HG03571 (cell line): ENCODE measurements around the gene UBA1.

Source experiments
- ATAC-seq: cut with Tn5 transposase; IDR thresholded peaks from one replicate; pipeline ENCODE4 v1.9.1; 2021; ENCODE audit not compliant: unreplicated experiment

Gene UBA1

DNA sequence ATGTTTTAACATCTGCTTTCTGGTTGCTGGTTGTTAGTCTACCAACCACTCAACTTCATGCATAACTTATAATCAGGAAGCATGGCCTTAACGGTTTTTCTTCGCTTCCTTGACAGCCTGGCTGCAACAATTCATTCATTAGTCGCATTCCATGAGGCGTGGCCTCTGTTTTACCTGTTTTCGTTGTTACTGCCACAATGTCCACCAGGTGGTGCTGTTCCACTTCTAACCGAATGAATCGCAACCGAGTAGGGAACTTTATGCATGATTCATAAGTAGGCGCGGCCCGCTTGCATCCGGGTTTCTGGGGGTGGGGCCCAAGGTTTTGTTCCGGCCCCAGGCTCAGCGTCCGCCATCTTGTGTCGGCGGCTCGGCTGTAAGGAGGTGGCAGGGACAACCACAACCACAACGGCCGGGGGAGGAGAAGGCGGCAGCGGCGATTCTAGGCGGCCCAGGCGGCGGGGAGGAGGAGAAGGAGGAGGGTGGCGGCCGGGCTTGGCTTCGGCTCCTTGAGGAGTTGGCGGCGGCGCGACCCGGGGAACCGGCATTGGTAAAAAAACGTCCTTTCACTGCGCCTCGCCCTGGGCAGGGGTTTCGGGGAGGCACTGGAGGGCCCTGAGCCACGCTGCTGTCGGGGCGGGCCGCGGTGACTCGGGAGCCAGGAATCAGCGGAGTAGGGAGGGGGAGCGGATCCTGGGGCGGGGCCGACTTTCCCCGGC lies at the start of gene UBA1:
UBA1 (plus strand) TSS at position 355 of the 719 bp plus-strand sequence. CDS start 4,974 bp downstream, outside the sequence.
- peak; percentile 65 for ATAC-seq

DNA sequence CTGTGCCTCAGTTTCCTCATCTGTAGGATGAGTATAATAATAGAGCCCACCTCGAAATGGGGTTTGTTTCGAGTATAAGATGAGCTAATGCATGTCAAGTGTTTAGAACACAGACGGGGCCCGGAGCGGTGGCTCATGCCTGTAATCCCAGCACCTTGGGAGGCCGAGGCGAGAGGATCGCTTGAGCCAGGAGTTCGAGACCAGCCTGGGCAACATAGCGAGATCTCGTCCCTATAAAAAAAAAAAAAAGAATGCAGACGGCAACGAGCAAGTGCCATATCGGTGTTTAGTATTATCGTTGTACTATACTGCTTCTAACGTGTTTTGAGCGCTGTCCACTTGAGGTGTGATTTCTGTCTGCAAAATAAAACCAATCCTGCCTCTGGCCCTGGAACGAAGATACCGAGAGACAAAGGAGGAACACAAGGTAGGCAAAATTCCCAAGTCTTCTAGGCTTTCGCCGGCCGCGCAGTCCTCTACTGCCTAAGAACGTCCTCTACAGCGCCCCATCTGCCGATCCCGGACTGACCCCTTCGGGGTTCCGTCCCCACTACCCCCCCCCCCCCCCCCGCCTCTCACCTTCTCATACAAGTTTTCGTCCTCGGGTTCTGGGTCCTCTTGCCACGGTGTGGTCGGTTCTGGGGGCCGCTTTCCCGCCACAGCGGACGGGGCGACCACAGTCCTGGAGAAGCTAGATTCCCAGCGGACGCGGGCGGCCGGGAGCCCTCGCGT lies 49.6 kb upstream of the UBA1 start:
- peak; percentile 4 for ATAC-seq

DNA sequence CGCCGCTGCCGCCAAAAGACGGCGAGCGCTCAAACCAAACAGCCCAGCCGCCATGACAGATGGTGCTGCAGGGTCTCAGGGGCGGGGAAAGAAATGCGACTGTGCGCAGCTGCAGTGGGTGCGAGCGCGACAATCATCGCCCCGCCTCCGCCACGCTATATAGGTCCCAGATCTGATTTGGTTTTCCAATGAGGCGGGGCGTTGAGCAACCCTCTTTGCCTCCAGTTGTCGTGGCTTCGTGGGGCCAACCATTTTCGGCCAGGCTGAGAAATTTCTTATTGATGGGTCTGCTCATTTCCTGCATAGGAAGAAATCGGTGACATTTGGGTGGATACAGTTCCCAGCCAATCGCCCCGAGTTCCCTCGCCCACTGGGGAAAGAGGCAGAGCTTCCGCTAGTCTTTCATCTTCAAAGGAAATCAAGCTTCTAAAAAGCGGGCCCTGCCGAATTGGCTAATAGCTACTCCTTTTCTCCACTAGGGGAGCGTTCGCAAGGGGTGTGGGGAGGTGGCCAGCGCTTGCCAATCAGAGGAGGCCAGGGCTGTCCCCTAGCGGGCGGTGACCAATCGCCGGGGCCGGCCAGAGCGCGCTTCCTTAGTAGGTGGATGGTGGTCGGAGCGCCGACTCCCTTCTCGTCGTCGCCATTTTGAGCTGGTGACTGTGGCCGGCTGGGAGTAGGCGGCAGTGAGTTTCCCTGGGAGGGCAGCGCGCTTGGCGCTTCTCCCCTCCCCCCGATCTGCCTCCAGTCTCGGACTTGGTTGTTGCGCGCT lies 48.8 kb upstream of the UBA1 start, which contains the start of the genes NDUFB11 and RBM10:
NDUFB11 (minus strand) TSS at position 77 of the 769 bp plus-strand sequence; CDS start at position 54, 23 bp downstream.
RBM10 (plus strand) TSS at position 596 of the 769 bp plus-strand sequence. CDS start 2,261 bp downstream, outside the sequence.
- ATAC-seq: peak; percentile 80

DNA sequence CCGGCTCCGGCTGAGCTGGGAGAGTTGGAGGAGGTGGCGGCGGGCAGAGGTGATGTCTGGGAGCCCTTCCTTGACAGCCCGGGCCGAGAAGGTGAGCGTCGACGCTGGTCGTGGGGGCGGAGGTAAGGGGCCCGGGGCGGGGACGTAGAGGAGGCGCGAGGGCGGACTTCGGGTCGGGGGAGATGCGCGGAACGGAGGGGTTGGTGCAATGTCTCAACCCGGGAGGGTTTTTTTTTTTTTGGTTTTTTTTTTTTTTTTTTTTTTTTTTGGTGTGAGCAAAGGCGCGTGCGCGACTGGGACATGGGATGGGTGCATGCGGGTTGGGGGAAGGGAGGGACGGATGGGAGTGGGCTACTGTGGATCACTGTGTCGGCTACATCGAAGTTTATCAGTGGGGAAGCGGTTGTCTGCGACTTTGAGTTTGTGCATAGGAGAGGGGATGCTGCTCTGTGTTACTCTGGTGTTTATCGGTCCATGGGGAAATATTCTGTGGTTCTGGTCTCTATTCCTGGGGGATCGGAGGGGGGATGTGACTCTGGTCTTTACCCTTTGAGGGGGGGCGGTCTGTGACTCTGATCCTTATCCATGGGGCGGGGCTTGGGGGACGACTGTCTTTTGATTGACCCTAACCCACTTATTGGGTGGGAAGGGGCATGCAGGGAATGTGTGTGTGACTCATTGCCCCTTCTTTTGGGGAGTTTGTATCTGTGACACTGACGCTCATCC lies 48.1 kb upstream of the UBA1 start:
- peak; percentile 10 for ATAC-seq

DNA sequence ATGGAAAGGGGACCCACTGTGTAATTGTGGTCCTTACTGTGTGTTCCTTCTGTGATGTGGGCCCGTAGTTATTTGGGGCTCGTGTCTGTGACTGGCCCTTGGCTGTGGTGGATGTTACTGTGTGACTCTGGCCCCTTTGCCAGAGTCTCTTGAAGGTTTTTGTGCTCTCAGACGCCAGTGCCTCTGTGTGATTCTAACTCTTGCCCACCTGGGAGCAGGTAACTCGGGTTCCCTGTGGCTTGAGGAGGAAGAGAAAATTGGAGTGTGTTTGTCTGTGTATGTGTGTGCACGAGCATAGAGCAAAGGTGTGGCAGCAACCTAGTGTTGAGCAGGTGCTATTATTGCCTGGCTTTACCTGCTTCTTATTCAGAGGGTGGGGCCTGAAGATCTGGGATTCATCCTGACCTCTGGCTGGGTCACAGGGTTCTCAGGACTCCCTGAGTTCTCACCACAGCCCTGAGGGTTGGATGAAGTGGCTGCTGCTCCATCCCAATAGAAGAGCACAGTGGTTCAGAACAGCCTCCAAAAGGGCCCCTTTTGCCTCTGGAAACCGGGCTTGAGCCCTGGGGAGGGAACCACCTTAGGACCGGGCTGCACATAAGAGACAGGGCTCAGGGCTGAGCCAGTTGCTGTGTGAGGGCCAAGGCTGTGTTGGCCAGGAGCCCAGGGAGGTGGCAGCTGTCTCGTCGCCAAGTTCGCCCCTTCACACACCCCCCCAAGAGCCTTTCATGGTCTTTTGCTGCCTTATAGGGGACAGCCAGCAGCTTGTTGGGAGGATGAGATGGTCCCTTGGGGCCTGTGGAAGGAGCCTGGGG lies 47.3 kb upstream of the UBA1 start:
- no peak for ATAC-seq

DNA sequence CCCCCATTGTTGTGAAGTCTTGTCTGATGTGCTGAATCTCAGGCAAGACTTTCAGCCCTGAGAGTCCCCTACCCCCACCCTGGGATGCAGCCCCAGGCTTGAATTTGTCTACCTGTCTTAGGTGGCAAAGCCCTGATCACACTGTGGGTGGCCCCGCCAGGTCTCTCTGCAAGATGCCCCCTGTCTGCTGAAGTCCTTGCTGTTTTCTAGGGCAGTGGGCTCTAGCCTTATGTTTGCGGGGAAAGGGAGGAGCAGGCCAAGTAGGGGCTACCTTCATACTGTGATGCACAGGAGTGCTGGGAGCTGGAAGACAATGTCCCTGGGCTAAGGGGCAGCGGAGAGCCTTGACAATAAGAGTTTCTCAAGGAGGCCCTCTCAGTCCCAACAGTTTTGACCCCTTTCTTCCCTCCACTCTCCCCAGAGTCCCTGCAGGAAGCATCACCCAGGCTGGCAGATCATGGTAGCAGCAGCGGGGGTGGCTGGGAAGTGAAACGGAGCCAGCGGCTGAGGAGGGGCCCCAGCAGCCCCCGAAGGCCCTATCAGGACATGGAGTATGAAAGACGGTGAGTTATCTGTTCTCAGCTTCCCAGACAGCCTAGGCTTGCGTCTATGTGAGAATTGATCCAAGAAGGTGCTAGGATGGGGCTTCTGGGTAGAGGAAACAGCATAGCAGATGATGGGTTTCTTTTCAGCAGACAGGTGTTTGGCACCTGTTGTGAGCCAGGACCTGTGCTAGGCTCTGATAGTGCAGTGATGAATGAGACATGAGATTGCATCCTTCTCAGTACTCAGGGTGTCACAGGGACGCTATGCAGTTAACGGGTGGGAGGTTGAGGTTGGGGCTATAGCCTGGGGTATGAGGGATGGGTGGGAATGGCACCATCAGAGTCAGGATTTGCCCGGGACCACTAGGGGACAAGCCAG lies 46.4 kb upstream of the UBA1 start:
- no peak for ATAC-seq

DNA sequence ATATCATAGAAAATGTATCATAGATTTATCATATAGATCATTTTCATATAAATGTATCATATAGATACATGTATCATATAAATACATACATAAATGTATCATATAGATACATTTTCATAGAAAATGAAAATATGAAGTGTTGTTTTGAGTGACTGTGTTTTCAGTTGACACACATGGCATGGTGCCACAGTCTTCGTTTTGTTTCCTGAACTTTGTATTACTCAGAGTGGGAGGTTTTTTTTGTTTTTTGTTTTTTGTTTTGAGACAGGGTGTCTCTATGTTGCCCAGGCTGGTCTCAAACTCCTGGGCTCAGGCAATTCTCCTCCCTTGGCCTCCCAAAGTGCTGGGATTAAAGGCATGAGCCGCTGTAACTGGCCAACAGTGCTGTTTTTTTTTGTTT lies 44.7 kb upstream of the UBA1 start:
- ATAC-seq: no peak

DNA sequence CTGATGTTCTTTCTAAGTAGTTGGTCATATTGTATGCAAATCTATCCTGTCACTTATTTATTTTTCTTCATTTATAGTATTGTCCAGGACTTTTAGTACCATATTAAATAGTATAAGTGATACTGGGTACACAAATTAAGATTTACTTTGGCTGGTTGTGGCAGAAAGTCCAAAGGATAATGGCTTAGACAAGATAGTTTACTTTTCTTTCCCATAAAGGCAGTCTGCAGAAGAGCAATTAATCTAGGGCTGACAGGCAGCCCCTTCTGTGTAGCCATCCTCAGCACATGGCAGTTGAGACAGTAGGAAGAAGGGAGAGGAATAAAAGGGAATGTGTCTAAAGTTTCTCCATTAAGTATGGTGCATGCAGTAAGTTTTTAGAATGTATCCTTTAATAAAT lies 42.2 kb upstream of the UBA1 start:
- ATAC-seq: no peak

DNA sequence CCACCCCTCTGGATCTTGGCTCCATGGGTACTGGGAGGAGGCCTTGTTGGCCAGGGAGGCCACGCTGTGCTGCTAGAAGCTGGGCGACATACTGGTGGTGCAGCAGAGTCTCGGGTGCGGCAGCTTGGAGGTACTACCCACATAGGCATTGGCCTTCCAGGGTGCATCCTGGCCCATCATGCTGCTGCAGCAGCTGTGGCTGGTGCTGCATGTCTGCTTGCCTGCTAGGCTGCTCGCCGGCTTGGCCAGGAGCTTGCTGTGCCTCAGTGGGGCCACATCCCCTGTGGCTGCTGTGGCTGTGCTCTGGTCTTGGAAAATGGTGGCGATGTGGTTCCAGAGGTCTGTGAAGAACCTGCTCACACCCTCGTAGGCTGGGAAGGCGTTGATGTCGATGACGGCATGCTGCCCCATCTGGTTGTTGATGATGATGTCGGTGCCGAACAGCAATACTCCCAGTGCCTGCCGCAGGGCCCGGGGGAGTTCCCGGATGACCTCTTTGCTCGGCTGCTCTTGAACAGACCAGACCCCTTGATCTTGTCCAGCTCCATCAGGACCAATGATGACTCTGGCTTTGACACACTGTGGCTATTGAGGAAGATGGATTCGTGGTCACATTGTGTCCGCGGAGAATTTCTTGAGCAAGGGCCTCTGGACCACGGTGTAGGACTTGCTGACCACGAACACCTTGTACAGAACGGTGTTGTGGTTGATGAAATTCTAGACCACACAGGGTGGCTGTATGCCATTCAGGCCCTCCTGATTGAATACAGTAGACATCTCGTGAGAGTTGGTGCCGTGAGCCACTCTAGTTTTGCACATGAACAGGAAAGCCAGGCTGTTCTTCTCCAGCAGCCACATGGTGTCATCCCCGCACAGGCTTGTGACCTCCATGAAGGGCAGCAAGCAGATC lies 36.8 kb upstream of the UBA1 start:
- ATAC-seq: no peak

DNA sequence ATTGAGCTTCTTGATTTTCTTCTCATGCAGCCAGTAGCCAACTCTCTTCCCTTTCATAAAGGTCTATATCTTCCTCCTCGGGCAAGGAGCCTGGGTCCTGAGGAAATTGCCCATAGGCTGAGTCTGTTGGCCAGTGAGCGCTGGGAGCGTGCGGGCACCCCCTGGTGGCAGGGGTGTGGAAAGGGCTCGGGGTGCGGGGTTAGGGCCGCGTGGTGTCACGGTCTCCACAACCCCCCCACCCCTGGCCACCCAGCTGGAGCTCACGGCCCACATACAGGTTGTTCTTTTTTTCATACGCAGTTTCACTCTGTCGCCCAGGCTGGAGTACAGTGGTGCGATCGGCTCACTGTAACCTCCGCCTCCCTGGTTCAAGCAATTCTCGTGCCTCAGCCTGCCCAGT lies 35.5 kb upstream of the UBA1 start:
- no peak for ATAC-seq

DNA sequence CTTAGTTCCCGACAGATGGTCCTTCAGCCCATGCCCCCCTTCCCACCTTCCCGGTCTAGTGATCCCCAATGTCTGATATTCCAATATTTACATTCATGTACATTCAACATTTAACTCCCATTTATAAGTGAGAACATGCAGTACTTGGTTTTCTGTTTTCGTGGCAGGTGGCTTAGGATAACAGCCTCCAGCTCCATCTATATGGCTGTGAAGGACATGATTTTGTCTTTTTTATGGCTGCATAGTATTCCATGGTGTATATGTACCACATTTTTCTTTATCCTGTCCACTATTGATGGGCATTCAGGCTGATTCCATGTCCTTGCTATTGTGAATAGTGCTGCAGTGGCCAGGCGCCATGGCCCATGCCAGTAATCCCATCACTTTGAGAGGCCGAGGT lies 34.8 kb upstream of the UBA1 start:
- ATAC-seq: no peak

DNA sequence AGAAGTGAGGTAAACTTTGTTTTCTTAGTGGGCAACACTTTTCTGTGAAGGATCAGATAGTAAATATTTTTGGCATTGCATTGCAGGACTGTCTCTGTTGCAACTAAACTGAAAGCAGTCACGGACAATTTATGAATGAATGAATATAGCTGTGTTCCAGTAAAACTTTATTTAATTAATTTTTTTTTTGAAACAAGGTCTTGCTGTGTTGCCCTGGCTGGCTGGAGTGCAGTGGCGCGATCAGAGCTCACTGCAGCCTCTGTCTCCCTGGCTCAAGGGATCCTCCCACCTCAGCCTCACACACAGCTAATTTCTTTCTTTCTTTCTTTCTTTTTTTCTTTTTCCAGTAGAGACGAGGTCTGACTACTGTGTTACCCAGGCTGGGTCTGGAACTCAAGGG lies 32.8 kb upstream of the UBA1 start:
- no peak for ATAC-seq

DNA sequence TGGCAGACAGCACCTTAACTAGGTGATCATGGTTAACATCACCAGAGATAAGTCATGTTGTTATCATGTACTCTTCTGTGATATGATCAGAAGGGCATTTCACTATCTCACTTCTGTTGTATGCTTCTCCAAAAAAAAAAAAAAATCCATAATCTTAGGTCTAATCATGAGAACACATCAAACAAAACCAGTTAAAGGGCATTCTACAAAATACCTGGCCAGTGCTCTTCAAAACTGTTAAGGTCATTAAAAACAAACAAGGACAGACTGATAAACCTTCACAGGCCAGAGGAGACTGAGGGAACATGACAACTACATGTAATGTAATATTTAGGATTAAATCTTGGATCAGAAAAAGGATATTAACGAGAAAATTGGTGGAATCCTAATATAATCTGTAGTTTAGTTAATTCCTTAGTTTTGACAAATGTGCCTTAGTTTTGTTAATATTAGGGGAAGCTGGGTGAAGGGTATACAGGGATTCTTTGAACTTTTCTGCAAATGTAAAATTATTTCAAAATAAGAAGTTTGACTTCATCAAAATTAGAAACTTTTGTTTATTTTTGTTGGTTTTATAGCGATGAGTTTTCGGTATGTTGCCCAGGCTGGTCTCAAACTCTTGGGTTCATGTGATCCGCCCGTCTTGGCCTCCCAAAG lies 30.6 kb upstream of the UBA1 start:
- ATAC-seq: no peak

DNA sequence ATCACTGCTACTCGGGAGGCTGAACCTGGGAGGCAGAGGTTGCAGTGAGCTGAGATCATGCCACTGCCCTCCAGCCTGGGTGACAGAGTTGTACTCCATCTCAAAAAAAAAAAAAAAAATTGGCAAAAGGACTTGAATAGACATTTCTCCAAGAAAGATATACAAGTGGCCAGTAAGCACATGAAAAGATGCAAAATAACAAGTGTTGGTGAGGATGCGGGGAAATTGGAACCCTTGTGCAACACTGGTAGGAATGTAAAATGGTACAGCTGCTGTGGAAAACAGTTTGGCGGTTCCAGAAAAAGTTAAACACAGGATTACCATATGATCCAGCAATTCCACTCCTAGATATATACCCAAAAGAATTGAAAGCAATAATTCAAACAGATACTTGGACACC lies 29.2 kb upstream of the UBA1 start:
- ATAC-seq: no peak

DNA sequence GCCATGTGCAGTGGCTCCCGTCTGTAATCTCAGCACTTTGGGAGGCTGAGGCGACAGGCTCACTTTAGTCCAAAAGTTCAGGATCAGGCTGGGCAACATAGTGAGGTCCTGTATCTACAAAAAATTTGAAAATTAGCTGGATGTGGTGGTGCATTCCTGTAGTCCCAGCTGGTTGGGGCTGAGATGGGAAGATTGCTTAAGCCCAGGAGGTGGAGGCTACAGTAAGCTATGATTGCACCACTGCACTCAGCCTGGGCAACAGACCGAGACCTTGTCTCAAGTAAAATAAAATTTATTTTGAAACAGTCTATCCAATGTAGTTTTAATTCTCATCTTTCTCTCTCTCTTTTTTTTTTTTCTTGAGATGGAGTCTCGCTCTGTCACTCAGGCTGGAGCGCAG lies 27.5 kb upstream of the UBA1 start:
- ATAC-seq: no peak

DNA sequence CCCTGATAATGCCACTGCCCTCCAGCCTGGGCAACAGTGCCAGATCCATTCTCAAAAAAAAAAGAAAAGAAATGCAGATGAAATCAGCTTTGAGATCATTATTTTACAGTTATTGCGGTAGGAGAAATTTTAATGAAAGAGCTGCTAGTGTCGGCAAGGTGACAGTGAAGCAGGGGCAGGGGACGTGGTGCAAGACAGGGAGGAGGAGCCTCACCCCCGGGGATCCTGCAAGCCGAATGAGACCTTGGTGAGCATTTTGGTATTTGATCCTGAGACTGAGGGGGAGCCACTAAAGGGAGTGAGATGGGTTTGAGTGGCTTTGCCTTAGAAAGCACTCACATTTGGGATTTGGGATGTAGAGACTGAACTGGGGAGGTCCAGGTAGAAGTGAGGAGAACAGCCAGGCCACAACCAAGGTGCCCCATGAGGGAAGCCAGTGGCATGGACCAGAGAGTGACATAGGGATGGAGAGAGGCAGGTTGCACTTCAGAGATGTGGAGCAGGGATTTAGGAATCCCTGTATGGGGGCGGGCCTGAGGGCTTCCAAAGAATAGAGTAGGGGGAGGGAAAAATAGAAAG lies 25.0 kb upstream of the UBA1 start:
- no peak for ATAC-seq

DNA sequence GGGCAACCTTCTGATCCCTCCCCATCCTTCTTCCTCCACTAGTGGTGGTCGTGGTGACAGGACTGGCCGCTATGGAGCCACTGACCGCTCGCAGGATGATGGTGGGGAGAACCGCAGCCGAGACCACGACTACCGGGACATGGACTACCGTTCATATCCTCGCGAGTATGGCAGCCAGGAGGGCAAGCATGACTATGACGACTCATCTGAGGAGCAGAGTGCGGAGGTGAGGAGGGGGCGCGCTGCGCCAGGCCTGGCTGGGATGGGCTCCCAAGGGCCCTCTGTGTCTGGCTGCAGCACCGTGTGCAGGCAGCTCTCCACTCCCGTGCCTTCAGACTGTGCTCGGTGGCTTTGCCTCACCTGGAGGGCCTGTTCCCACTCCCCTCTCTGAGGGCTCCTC lies 24.4 kb upstream of the UBA1 start:
- ATAC-seq: no peak
